ENCODE measurements around the gene IGIP. TPM values are rescaled to one million over a fixed set of nuclear protein-coding genes. Genes with fewer than 3 reads are reported as not detected.
"Not testable (repeated sequence)": the region's sequence is repeated elsewhere in the genome, so short reads cannot be mapped to it uniquely, and the experiment has no call there.

The IGIP gene
- total RNA-seq, 3 donors from 2014 or later, result 1.0 to 1.8 (median 1.5) TPM

DNA sequence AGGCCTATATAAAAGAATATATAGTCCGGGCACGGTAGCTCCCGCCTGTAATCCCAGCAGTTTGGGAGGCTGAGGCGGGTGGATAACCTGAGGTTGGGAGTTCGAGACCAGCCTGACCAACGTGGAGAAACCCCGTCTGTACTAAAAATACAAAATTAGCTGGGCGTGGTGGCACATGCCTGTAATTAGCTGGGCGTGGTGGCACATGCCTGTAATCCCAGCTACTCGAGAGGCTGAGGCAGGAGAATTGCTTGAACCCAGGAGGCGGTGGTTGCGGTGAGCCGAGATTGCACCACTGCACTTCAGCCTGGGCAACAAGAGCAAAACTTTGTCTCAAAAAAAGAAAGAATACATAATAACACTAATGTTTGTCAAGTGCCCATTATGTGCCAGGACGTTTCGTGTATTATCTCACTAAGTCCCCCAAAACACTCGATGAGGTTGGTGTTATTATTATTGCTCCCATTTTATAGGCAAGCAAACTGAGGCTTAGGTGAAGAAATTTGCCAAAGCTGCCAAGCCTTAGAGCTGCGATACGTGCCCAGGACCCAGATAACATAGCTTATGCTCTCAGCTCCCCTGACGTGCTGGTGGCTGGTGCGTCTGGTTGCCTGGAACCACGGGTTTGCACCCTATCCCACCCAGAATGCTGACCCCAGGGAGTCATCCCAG, 29.1 kb downstream of the IGIP start:
- not testable (repeated sequence) for H3K4me3 Mint-ChIP-seq; ATAC-seq; H3K9me3 Mint-ChIP-seq; H3K27me3 Mint-ChIP-seq (ENCODE audit: low read depth); DNase-seq; H3K36me3 Mint-ChIP-seq (ENCODE audit: insufficient read depth); H3K4me1 Mint-ChIP-seq (ENCODE audit: low read depth)

DNA sequence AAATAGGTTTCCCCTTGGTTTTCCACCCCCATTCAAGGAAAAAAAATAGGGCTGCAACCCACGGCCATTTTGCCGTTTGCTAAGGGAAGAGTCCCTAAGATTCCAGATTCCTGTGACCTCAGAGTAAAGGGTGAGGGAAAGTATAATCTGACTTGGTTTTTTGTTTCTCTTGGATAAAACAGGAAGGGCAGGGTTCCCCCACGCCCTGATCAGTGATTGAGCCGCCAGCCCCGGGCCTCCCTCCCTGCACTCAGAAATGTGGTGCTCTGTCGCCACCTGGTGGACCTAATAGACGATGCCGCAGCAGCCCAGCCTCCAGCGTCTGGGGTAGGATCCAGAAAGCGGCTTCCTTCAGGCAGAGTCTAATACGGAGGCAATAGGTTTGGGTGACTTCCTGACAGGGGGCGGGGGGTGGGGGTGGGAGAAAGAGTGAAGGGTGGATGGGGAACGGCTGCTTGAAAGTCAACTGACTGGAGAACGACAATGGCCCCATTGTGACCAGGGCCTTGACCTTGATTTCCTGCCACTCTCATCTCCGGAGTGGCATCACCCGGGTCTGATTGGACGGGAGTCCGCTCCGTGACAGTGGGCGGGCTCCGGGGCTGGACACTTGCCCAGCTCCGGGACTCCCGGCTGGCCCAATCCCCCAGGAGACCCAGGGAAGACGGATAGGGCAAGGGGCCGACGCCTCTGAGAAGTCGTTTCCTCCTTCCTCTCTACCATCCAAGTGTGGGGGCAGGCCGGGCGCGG, 31.5 kb downstream of the IGIP start:
- Mint-ChIP-seq H3K4me3 (peak overlapping the region; percentile 46), H3K4me1 (ENCODE audit: low read depth) (peaks cover 6% of the 10 kb centered on the region), H3K36me3 (ENCODE audit: insufficient read depth) (no peaks in the 10 kb centered on the region), H3K27me3 (ENCODE audit: low read depth) (no peaks in the 10 kb centered on the region), H3K9me3 (no peaks in the 10 kb centered on the region)
- peak; percentile 99 to 100 for ATAC-seq
- DNase-seq, result peak; percentile 86

DNA sequence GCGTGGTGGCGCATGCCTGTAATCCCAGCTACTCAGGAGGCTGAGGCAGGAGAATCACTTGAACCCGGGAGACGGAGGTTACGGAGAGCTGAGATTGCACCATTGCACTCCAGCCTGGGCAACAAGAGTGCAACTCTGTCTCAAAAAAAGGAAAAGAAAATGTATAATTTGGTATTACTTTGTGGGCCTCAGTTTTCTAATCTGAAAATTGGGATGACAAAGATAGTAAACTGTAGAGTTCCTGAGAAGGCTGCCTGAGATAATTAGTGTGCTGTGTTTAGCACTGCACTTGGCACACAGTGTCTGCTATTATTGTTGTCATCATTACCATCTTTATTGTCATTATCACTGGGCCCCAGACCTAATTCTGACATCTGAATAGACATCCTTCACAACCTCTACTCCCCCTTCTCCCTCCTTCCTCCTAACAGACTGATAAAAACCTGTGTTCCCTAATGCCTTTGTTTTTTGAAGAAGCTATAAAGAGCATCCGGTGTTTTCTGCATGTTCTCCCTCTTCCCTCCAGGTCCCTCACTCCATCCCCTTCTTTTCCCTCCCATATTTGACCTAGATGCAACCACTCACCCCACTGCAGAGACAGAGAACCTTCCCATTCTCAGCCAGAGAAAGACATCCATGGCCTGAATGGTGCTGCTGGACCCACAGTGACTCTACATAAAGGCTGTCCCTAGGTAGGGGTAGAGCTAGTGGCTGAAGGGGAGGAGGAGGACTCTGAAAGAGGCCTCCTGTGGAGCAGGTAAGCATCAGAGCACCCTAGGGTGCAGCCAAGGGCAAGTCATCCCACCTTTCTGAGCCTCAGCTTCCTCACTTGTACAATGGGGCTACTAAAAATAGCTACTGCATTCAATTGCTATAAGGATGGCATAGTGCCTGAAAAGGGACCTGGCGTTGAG, 33.5 kb downstream of the IGIP start:
- no peaks in the 10 kb centered on the region for H3K9me3 Mint-ChIP-seq
- H3K36me3 Mint-ChIP-seq (ENCODE audit: insufficient read depth), result no peaks in the 10 kb centered on the region
- DNase-seq (no peak), ATAC-seq (no peak)
- peaks cover 6% of the 10 kb centered on the region for H3K4me1 Mint-ChIP-seq (ENCODE audit: low read depth)
- H3K27me3 Mint-ChIP-seq (ENCODE audit: low read depth), result no peaks in the 10 kb centered on the region
- H3K4me3 Mint-ChIP-seq, result no peak overlapping the region

- ATAC-seq, result no peak
- H3K4me1 Mint-ChIP-seq (ENCODE audit: low read depth), result no peaks in the 10 kb centered on the region
- no peaks in the 10 kb centered on the region for H3K27me3 Mint-ChIP-seq (ENCODE audit: low read depth)
- no peaks in the 10 kb centered on the region for H3K36me3 Mint-ChIP-seq (ENCODE audit: insufficient read depth)
- H3K4me3 Mint-ChIP-seq, result no peak overlapping the region
- DNase-seq, result no peak
- no peaks in the 10 kb centered on the region for H3K9me3 Mint-ChIP-seq
Observed at GRCh38 chr5:140162275-140162674, 36.5 kb downstream of the IGIP start.

- ATAC-seq, result no peak
- Mint-ChIP-seq H3K4me1 (ENCODE audit: low read depth) (no peaks in the 10 kb centered on the region), H3K9me3 (no peaks in the 10 kb centered on the region), H3K27me3 (ENCODE audit: low read depth) (no peaks in the 10 kb centered on the region), H3K4me3 (no peak overlapping the region), H3K36me3 (ENCODE audit: insufficient read depth) (no peaks in the 10 kb centered on the region)
- no peak for DNase-seq
Observed at GRCh38 chr5:140162781-140163180, 37.0 kb downstream of the IGIP start.

GRCh38 chr5:140165101-140165922, 39.6 kb downstream of the IGIP start:
- no peaks in the 10 kb centered on the region for H3K36me3 Mint-ChIP-seq (ENCODE audit: insufficient read depth)
- no peak for DNase-seq
- no peaks in the 10 kb centered on the region for H3K9me3 Mint-ChIP-seq
- no peak for ATAC-seq
- no peak overlapping the region for H3K4me3 Mint-ChIP-seq
- H3K4me1 Mint-ChIP-seq (ENCODE audit: low read depth), result no peaks in the 10 kb centered on the region
- H3K27me3 Mint-ChIP-seq (ENCODE audit: low read depth), result no peaks in the 10 kb centered on the region

GRCh38 chr5:140165923-140166270, 40.2 kb downstream of the IGIP start:
- Mint-ChIP-seq H3K4me3 (no peak overlapping the region), H3K27me3 (ENCODE audit: low read depth) (no peaks in the 10 kb centered on the region), H3K9me3 (no peaks in the 10 kb centered on the region), H3K36me3 (ENCODE audit: insufficient read depth) (no peaks in the 10 kb centered on the region), H3K4me1 (ENCODE audit: low read depth) (no peaks in the 10 kb centered on the region)
- DNase-seq, result no peak
- ATAC-seq, result no peak

DNA sequence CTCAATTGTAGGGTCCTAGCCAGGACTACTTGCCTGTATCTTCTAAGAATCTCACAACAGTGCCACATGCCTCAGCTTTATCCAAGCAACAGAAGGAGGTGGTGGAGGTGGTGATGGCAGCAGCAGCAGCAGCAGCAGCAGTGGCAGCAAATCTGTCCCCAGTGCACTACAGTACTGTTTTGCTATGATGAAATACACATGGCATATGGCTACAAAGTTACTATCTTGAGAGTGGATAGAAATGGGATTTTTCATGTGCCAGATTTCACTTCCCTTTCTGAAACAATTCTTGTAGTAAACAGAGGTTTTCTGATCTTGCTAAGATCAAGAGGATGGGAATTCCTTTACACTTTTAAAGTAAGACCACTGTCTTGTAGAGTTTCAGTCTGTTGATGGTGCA, 41.2 kb downstream of the IGIP start:
- H3K36me3 Mint-ChIP-seq (ENCODE audit: insufficient read depth), result no peaks in the 10 kb centered on the region
- no peaks in the 10 kb centered on the region for H3K27me3 Mint-ChIP-seq (ENCODE audit: low read depth)
- ATAC-seq, result no peak
- no peaks in the 10 kb centered on the region for H3K4me1 Mint-ChIP-seq (ENCODE audit: low read depth)
- H3K9me3 Mint-ChIP-seq, result no peaks in the 10 kb centered on the region
- no peak overlapping the region for H3K4me3 Mint-ChIP-seq
- DNase-seq, result no peak

GRCh38 chr5:140168371-140168770, 42.6 kb downstream of the IGIP start:
- Mint-ChIP-seq H3K27me3 (ENCODE audit: low read depth) (no peaks in the 10 kb centered on the region), H3K36me3 (ENCODE audit: insufficient read depth) (no peaks in the 10 kb centered on the region)

DNA sequence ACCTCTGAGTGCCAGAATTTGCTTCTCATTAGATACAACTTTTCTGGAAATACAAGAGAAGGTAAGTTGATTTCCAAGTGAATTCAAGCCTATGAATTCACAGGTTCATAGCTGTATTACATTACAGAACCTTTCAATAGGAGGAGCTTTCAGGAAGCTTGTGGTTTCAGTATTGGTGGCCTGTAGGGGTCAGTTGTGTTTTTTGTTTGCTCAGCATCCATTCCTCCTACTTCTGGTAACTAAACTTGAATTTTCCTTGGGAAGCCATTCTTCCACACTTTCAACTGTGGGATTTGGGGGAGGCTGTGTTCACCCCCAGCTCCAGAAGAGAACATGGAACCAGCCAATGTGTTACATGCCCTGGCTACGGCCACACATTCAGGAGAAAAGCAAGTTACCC, 43.7 kb downstream of the IGIP start:
- Mint-ChIP-seq H3K4me1 (ENCODE audit: low read depth) (peaks cover 3% of the 10 kb centered on the region), H3K36me3 (ENCODE audit: insufficient read depth) (no peaks in the 10 kb centered on the region), H3K27me3 (ENCODE audit: low read depth) (no peaks in the 10 kb centered on the region), H3K9me3 (no peaks in the 10 kb centered on the region), H3K4me3 (no peak overlapping the region)
- DNase-seq (no peak), ATAC-seq (no peak)

More at GRCh38 chr5:140168371-140168770, 42.6 kb downstream of the IGIP start:
- no peaks in the 10 kb centered on the region for H3K4me1 Mint-ChIP-seq (ENCODE audit: low read depth)
- DNase-seq (no peak), ATAC-seq (no peak)
- H3K9me3 Mint-ChIP-seq, result no peaks in the 10 kb centered on the region
- no peak overlapping the region for H3K4me3 Mint-ChIP-seq

- ATAC-seq (no peak), DNase-seq (no peak)
- Mint-ChIP-seq H3K9me3 (no peaks in the 10 kb centered on the region), H3K36me3 (ENCODE audit: insufficient read depth) (no peaks in the 10 kb centered on the region), H3K4me1 (ENCODE audit: low read depth) (peaks cover 8% of the 10 kb centered on the region), H3K27me3 (ENCODE audit: low read depth) (peaks cover 2% of the 10 kb centered on the region), H3K4me3 (no peak overlapping the region)
Observed at GRCh38 chr5:140172483-140172882, 46.7 kb downstream of the IGIP start.

DNA sequence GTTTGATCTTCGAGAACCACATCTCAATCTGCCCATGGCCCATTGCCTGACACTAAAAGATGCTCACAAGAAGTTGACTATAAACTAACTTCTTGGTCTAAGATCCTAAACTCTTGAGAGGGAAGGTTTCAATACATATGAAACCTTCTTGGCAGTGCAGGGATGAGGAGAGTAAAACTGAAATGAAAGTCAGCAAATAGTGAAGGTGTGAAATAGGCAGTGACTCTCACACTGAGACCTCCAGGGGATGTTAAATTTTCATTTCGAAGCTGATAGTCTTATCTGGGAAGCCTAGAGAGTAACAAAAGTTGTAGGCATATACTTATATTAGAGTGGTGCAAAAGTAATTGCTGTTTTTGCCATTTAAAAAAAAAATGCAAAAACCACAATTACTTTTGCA, 48.3 kb downstream of the IGIP start:
- ATAC-seq, result no peak

DNA sequence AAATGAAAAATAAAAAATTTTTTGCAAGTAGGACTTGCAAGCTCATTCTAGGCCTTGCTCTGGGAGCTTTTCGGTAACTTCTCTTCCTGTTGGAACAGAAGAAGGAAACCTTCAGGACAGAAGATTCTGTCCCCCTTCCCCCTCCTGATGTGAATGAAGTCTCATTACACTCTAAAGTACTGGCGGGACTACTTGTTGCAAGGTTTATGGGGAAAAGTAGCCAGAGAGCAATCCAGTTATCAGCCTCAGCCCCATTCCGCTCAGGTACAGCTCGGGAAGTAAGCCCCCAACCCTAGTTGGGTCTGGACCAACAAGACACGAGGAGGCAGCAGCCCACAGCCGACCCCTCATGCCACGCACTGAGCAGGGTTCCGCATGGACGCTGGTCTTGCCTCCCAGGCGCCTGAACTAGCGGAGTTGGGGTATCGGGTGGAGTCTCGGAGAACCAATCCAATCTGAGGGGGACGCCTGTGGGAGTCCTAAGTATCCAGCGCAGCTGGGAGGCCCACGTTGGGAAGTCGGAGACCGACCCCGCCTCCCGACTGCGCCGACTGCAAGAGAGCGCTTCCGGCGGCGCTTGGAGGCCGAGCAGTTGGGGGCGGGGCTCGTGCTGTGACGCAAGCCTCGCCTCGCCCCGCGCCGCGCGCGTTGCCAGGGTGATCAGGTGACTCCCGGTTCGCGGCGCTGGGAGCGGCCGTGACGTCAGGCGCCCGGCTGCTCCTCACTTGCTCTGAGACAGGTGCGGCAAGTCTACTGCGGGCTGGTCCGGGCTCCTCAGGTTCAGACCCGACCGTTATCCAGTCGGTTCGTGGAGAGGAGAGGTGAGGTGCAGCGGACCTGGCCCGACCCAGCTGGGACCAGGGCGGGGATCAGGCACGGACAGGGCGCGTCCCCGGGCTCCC, 49.0 kb downstream of the IGIP start, which contains the start of gene CYSTM1:
TSS of gene CYSTM1 (plus strand) at position 724 of the 902 bp plus-strand sequence. CDS start 19,278 bp downstream, outside the sequence.
- Mint-ChIP-seq H3K4me3 (peak within 1 kb of the TSS; percentile 92), H3K9me3 (no peaks in the 10 kb centered on the region), H3K36me3 (ENCODE audit: insufficient read depth) (no peaks in the 10 kb centered on the region), H3K4me1 (ENCODE audit: low read depth) (peaks cover 8% of the 10 kb centered on the region), H3K27me3 (ENCODE audit: low read depth) (peaks cover 2% of the 10 kb centered on the region)
- DNase-seq, result peak; percentile 96
- peak; percentile 91 to 92 for ATAC-seq

More for the DNA sequence above, 48.3 kb downstream of the IGIP start:
- no peak for DNase-seq
- H3K27me3 Mint-ChIP-seq (ENCODE audit: low read depth), result peaks cover 2% of the 10 kb centered on the region
- no peaks in the 10 kb centered on the region for H3K9me3 Mint-ChIP-seq
- H3K4me3 Mint-ChIP-seq, result peak overlapping the region; percentile 51
- no peaks in the 10 kb centered on the region for H3K36me3 Mint-ChIP-seq (ENCODE audit: insufficient read depth)
- H3K4me1 Mint-ChIP-seq (ENCODE audit: low read depth), result peaks cover 8% of the 10 kb centered on the region
